HUES6 (cell line): Measurements from ENCODE around the gene CDH5.

Source experiments
- H3K27ac ChIP-seq: 2 replicates; pipeline ENCODE4 v1.7.0; 2013; ENCODE audit warnings: low read depth, mild to moderate bottlenecking, low read length, inconsistent platforms
- H3K27me3 ChIP-seq: 2 replicates; pipeline ENCODE4 v1.6.1; 2013; ENCODE audit warnings: low read length; ENCODE audit not compliant: control insufficient read depth, insufficient read depth
- H3K36me3 ChIP-seq: 2 replicates; pipeline ENCODE4 v1.6.1; 2013; ENCODE audit warnings: low read length; ENCODE audit not compliant: control insufficient read depth, insufficient read depth
- H3K4me1 ChIP-seq: 2 replicates; pipeline ENCODE4 v1.6.1; 2013; ENCODE audit warnings: low read length; ENCODE audit not compliant: control insufficient read depth, insufficient read depth
- H3K4me3 ChIP-seq: 2 replicates; pipeline ENCODE4 v1.5.1; 2013; ENCODE audit warnings: low read depth, low read length
- H3K9ac ChIP-seq: one replicate; pipeline ENCODE4 v1.6.1; 2013; ENCODE audit warnings: mild to moderate bottlenecking, low read length
- H3K9me3 ChIP-seq: 2 replicates; pipeline ENCODE4 v1.6.1; 2013; ENCODE audit warnings: low read depth, low read length; ENCODE audit not compliant: control insufficient read depth, insufficient read depth

Gene CDH5

GRCh38 chr16:66367968-66368891 lies 1.7 kb downstream of the CDH5 start:
- H3K4me1 ChIP-seq = peaks cover 26% of the 10 kb centered on the region

GRCh38 chr16:66369055-66369592 lies 2.6 kb downstream of the CDH5 start:
- peaks cover 21% of the 10 kb centered on the region for H3K4me1 ChIP-seq
- H3K27ac ChIP-seq = no peak overlapping the region
- H3K27me3 ChIP-seq = no peaks in the 10 kb centered on the region
- no peak overlapping the region for H3K4me3 ChIP-seq
- no peaks in the 10 kb centered on the region for H3K9me3 ChIP-seq
- no peak overlapping the region for H3K9ac ChIP-seq
- no peaks in the 10 kb centered on the region for H3K36me3 ChIP-seq

More at GRCh38 chr16:66367968-66368891, 1.7 kb downstream of the CDH5 start:
- Histone ChIP-seq H3K27me3 (no peaks in the 10 kb centered on the region), H3K36me3 (no peaks in the 10 kb centered on the region), H3K9ac (no peak overlapping the region), H3K27ac (no peak overlapping the region), H3K4me3 (no peak overlapping the region), H3K9me3 (no peaks in the 10 kb centered on the region)

DNA sequence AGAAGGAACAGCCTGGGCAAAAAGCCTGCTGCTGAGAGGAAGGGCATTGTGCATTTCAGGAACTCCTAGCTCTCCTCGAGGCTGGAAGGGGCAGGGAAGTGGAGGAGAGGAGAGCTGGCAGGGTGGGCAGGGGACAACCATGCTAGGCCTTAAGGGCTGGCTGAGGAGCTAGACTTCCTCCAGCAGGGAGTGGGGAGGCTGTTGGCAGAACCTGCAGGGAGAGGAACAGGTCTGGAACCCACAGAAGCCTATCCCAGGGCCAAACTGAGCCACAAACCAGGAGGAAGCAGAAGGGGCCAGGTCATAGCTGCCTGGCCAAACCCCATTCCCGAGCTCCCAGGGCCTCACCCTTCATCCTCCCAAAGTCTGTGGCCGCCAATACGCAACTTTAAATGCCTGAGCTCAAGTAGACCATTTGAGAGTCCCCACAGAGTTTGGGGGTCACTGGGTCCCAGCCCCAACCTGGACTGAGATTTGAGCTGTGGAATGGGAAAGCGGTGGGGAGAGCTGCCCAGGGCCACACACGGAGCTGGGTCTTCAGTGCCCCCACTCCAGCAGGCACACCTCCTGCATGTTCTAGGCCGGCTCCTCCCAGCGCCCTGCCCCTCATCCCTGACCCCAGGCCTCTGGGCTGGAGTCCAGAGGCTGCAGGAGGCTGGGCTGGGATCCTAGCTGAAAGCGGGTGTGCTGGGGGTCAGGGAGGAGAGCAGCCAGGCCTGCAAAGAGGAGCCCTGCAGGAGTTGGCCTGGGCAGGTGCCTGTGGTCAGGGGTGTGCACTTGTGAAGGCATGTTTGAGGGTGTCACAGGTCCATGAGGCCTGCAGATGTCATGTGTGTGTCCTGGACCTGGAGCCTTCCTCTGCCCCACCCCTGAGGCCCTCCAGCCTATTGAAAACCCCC lies 4.5 kb downstream of the CDH5 start:
- Histone ChIP-seq H3K27ac (no peak overlapping the region), H3K4me3 (no peak overlapping the region), H3K4me1 (peaks cover 16% of the 10 kb centered on the region), H3K9me3 (no peaks in the 10 kb centered on the region), H3K27me3 (no peaks in the 10 kb centered on the region), H3K9ac (no peak overlapping the region), H3K36me3 (no peaks in the 10 kb centered on the region)

GRCh38 chr16:66372078-66372897 lies 5.8 kb downstream of the CDH5 start:
- no peaks in the 10 kb centered on the region for H3K9me3 ChIP-seq
- H3K36me3 ChIP-seq = no peaks in the 10 kb centered on the region
- H3K4me1 ChIP-seq = peaks cover 16% of the 10 kb centered on the region
- H3K9ac ChIP-seq = no peak overlapping the region
- H3K27ac ChIP-seq = no peak overlapping the region
- H3K4me3 ChIP-seq = no peak overlapping the region
- H3K27me3 ChIP-seq = no peaks in the 10 kb centered on the region

DNA sequence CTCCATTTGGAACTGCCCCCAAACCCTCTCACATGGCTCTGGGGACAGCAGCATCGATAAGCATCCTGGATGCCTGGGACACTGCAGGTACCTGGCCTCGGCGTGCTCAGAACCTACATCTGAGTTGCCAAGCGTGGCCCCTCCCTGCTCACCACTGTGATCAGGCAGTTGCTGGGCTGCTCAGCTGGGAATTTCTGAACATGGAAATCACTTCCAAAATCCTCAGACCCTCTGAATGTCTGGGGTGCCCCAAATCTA lies 6.3 kb downstream of the CDH5 start:
- peaks cover 15% of the 10 kb centered on the region for H3K4me1 ChIP-seq
- no peak overlapping the region for H3K27ac ChIP-seq
- H3K9ac ChIP-seq = no peak overlapping the region
- no peaks in the 10 kb centered on the region for H3K9me3 ChIP-seq
- no peaks in the 10 kb centered on the region for H3K27me3 ChIP-seq
- H3K4me3 ChIP-seq = no peak overlapping the region
- no peaks in the 10 kb centered on the region for H3K36me3 ChIP-seq

GRCh38 chr16:66373667-66374066 lies 7.2 kb downstream of the CDH5 start:
- Histone ChIP-seq H3K9me3 (no peaks in the 10 kb centered on the region), H3K9ac (no peak overlapping the region), H3K4me3 (no peak overlapping the region), H3K27ac (no peak overlapping the region), H3K27me3 (no peaks in the 10 kb centered on the region), H3K36me3 (no peaks in the 10 kb centered on the region), H3K4me1 (peaks cover 7% of the 10 kb centered on the region)

- H3K27ac ChIP-seq = no peak overlapping the region
- no peaks in the 10 kb centered on the region for H3K9me3 ChIP-seq
- H3K36me3 ChIP-seq = no peaks in the 10 kb centered on the region
- no peaks in the 10 kb centered on the region for H3K27me3 ChIP-seq
- H3K4me1 ChIP-seq = peaks cover 9% of the 10 kb centered on the region; the same call in 1 of the 2 replicates
- H3K4me3 ChIP-seq = no peak overlapping the region
- no peak overlapping the region for H3K9ac ChIP-seq
These were observed 7.7 kb downstream of the CDH5 start for GRCh38 chr16:66374176-66374575.

- Histone ChIP-seq H3K27ac (no peak overlapping the region), H3K27me3 (no peaks in the 10 kb centered on the region)
These were observed 9.0 kb downstream of the CDH5 start for GRCh38 chr16:66375451-66375850.

DNA sequence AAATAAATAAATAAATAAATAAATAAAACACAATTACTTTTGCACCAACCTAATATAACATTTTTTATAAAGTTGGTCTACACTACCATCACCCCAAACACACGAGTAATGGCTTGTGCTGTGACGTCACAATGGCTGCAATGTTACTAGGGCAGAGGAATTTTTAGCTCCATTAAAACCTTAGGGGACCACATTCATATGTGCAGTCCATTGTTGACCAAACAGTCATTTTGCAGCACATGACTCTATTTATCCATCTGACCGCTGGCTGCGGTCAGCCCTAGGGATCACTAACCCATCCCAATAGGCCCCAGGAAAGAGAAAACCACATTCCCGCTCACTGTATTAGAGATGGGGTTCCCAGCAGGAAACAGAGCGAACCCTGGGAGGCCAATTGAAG lies 9.6 kb downstream of the CDH5 start:
- Histone ChIP-seq H3K9ac (no peak overlapping the region), H3K36me3 (no peaks in the 10 kb centered on the region), H3K27ac (no peak overlapping the region), H3K4me3 (no peak overlapping the region), H3K9me3 (no peaks in the 10 kb centered on the region), H3K27me3 (no peaks in the 10 kb centered on the region), H3K4me1 (peaks cover 9% of the 10 kb centered on the region; the same call in 1 of the 2 replicates)

More at GRCh38 chr16:66375451-66375850, 9.0 kb downstream of the CDH5 start:
- H3K4me3 ChIP-seq = no peak overlapping the region
- peaks cover 9% of the 10 kb centered on the region; the same call in 1 of the 2 replicates for H3K4me1 ChIP-seq
- no peaks in the 10 kb centered on the region for H3K36me3 ChIP-seq
- no peak overlapping the region for H3K9ac ChIP-seq
- H3K9me3 ChIP-seq = no peaks in the 10 kb centered on the region

DNA sequence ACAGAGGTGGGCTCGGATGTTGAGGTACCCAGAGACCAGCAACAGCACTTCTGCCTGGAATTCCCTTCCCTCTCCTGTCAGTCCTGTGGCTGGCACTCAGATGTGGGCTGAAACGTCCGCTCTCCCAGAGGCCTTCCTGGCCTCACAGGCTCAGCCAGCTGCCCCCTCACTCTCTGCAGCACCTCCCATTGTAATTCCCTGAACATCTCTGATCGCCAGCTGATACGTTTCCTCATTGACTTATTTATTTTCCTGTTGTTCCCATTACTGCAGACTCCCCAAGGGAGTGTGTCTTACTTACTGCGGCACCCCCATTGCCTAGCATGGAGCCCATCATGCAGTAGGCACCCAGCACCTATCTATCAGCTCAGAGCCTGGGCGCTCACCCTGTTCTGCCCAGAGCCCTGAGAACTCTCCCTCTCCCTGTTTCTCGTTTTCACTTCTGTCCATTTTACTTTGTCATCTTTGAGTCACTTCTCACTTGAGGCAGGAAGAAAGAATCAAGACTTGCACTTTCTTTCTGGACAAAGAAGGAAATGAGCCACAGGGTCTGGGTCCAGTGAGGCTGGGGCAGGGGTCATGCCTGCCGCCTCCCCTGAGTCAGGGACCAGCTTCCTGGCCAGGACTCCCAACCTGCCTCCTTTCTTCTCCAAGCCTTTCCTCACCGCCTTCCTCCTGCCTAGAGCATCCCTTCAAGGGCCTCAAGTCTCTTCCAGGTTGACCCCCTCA lies 10.2 kb downstream of the CDH5 start:
- H3K9me3 ChIP-seq = no peaks in the 10 kb centered on the region
- peaks cover 9% of the 10 kb centered on the region; the same call in 1 of the 2 replicates for H3K4me1 ChIP-seq
- no peak overlapping the region for H3K4me3 ChIP-seq
- H3K27ac ChIP-seq = no peak overlapping the region
- no peaks in the 10 kb centered on the region for H3K27me3 ChIP-seq
- no peaks in the 10 kb centered on the region for H3K36me3 ChIP-seq
- H3K9ac ChIP-seq = no peak overlapping the region
